Pancreas (tissue), 10 donors: ENCODE data around the gene S1PR3. TPM values are rescaled to one million over a fixed set of nuclear protein-coding genes. Genes with fewer than 3 reads are reported as not detected.

Source experiments
- ATAC-seq, 4 donors: fragments of 200-7000 bp; cut with Tn5 transposase; one replicate each; pipeline versions ENCODE4 v1.8.0 to v1.9.1; 2020; ENCODE audit warnings: mild to moderate bottlenecking in 4 of 4, moderate library complexity in 4 of 4
- DNase-seq, 6 donors: peaks; one replicate each; pipeline ENCODE4 v3.0.0-alpha.2; 2020
- FAIRE-seq: peaks from 2 replicates; lab custom pipeline; 2012; peaks lifted over from hg19 to GRCh38; lab: Jason Lieb, UNC
- H3K27ac ChIP-seq, 4 donors: fragments of 200-600 bp; sonication (generic); 1 replicate in 3 of 4; 2 replicates in 1 of 4; pipeline versions ENCODE4 v1.5.0 to v1.8.0; 2020
- H3K27me3 ChIP-seq, 4 donors: fragments of 200-600 bp; one replicate each; pipeline ENCODE4 v1.8.0; 2021
- H3K36me3 ChIP-seq, 3 donors: fragments of 200-600 bp; sonication (generic) in 1 of 3; one replicate each; pipeline versions ENCODE4 v1.5.0 to v1.8.0; 2020 to 2021
- H3K4me1 ChIP-seq, 3 donors: fragments of 200-600 bp; one replicate each; pipeline ENCODE4 v1.8.0; 2021
- H3K4me3 ChIP-seq, 4 donors: fragments of 200-600 bp; sonication (generic) in 2 of 4; one replicate each; pipeline versions ENCODE4 v1.5.0 to v1.8.0; 2020 to 2021
- H3K9me3 ChIP-seq, 4 donors: fragments of 200-600 bp; one replicate each; pipeline ENCODE4 v1.8.0; 2021
- CTCF ChIP-seq, 4 donors: fragments of 200-600 bp; sonication (generic) in 3 of 4; IDR thresholded peaks; one replicate each; pipeline versions ENCODE4 v1.5.0 to v1.8.0; 2021; ENCODE audit warnings: antibody characterized with exemption in 4 of 4
- WGBS, 2 donors: extraction: QIAGEN DNeasy Blood & Tissue Kit; methylation state at CpG; one replicate each; pipeline ENCODE4 v1.1.7; 2013; 5-methylcytosine and 5-hydroxymethylcytosine counted together
- intact Hi-C, 3 donors: fragments of 100-400 bp; cut with DNase I; formaldehyde crosslinking; loops; one replicate each; pipeline versions ENCODE4 v1.11.1 to v1.14.2; 2022
- polyA plus RNA-seq, 2 donors: library from polyadenylated mRNA; stranded (reverse); fragments of 200-250 nt; gene quantifications; one replicate each; pipeline ENCODE4 v1.2.3, GENCODE V29; 2013
- total RNA-seq, 6 donors: library from RNA; stranded (reverse); fragmentation: NEBNext Ultra II Directional in 4 of 6; extraction: Animal tissue kit (Norgen Biotek cat#: 25700) in 4 of 6; gene quantifications; one replicate each; pipeline versions ENCODE4 v1.2.1 to v1.2.4, GENCODE V29; 2021 to 2023
- donor health status: healthy with polysubstance abuse.
- donor health status: DM: no; HTN: no; CAD: no; lungs with moderate emphysema.
- donor health status: DM: no; HTN: no; CAD: no.
- donor health status: control.
- donor health status: control.
- donor health status: Bipolar disorder and iron deficiency.
- donor health status: DM: yes; HTN: yes; CAD: no.
- donor health status: DM: no; HTN: no; CAD: no.
- donor health status: DM: no; HTN: no; CAD: no.
- donor health status: DM: yes; HTN: yes; CAD: no.

S1PR3 gene
- total and polyA plus RNA-seq, 8 donors: 1.4 to 4.1 (median 2.2) TPM

DNA sequence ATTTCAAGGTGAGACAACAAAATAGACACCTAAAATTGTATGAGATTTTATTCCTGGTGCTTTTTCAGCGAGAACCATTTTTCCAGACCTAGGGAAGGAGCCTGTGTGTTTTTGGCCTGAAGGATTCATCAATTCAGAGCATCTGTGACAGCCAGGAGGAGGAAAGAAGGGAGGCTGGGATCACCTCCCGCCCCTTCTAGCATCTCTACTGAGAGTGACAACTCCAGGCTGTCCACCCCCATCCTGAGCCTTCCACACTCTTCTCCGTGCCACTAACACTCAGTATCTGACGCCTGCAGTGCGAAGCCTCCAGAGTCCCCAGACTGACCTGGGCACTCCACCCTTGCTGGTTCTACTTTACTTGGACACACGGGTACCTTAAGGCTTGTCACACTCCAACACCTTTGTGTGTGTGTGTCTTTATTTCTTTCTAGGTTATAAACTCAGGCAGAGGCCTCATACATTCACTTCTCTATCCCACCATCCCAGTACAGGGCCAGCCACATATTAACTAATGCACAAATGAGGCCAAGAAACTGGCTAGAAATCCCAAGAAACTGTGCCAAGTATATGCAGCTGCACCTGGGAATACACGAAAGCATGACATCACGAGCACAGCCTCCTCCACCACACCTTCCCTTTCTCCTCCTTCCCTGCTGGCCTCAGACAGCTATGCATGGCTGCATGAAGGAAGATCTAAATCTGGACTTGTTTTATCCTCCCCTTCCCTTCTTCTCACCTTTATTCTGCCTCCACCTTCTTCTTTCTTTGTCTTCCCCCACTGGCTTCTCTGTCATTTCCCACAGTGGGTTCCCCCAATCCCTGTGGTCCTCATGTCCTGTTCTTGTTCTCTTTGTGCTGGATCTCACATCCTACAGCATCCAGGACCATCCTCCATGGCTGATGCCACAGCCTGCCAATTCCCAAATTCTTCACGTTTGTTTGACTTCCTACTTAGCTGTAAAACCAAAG lies 16.0 kb downstream of the S1PR3 start:
- DNase-seq (no peak), FAIRE-seq (no peak), ATAC-seq (no peak)
- no peaks in the 10 kb centered on the region for H3K27me3 ChIP-seq
- no peaks in the 10 kb centered on the region for H3K4me1 ChIP-seq
- no peaks in the 10 kb centered on the region for H3K9me3 ChIP-seq
- intact Hi-C loops: no loop called here
- H3K36me3 ChIP-seq: no peaks in the 10 kb centered on the region
- H3K4me3 ChIP-seq: no peak overlapping the region
- no peak overlapping the region for H3K27ac ChIP-seq
- TF ChIP-seq CTCF (IDR thresholded peaks at IDR 0.05): no peak
- WGBS, 2 donors: 64 to 74% methylated on average over 9 of the region's 9 CpGs

DNA sequence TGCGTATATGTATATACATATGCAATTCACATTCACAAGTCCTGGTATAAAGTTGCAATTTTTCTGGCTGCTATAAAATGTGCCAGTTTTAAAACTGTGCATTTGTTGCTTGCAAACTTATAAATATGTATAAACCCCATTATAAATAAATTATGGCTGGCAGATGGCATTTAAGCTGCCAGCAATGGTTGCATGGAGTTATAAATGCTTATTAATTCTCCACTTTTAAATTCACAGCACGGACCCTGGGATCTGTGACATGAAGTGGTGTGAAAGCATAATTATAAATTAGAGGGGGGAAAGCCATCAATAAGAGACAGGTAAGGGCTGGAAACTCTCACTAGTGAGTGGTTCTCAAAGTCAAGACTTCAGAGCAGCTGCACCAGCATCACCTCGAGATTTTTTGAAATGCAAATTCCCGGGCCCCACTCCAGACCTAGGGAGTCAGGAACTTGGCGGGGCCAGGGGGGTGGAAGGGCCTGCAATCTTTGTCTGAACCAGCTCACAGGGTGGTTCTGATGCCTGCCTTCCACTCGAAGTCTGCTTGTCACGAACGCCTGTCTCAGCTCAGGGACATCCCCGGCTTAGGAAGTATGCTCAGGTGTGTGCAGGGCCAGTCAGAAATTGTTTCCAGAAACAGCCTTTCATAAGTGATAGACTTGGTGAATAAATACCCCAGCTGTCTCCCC lies 16.9 kb downstream of the S1PR3 start:
- Histone ChIP-seq H3K27ac (no peak overlapping the region), H3K27me3 (no peaks in the 10 kb centered on the region), H3K4me3 (no peak overlapping the region), H3K36me3 (no peaks in the 10 kb centered on the region), H3K4me1 (no peaks in the 10 kb centered on the region), H3K9me3 (no peaks in the 10 kb centered on the region)
- intact Hi-C loops: no loop called here
- FAIRE-seq (no peak), ATAC-seq (no peak), DNase-seq (no peak)
- WGBS, 2 donors: 80 to 81% methylated on average over 9 of the region's 9 CpGs
- no peak for TF ChIP-seq CTCF (IDR thresholded peaks at IDR 0.05)

- ATAC-seq: no peak
- no peaks in the 10 kb centered on the region for H3K9me3 ChIP-seq
- 82 to 88% methylated on average over 12 of the region's 12 CpGs for WGBS, 2 donors
- H3K36me3 ChIP-seq: no peaks in the 10 kb centered on the region
- DNase-seq: no peak
- no peak for FAIRE-seq
- no peaks in the 10 kb centered on the region for H3K4me1 ChIP-seq
- no peak overlapping the region for H3K4me3 ChIP-seq
- TF ChIP-seq CTCF (IDR thresholded peaks at IDR 0.05): no peak
- no peaks in the 10 kb centered on the region for H3K27me3 ChIP-seq
- intact Hi-C loops: no loop called here
- no peak overlapping the region for H3K27ac ChIP-seq
Measured at GRCh38 chr9:89008744-89009545, 17.7 kb downstream of the S1PR3 start.

GRCh38 chr9:89009546-89009840 lies 18.2 kb downstream of the S1PR3 start:
- Histone ChIP-seq H3K27ac (no peak overlapping the region), H3K27me3 (no peaks in the 10 kb centered on the region), H3K4me1 (no peaks in the 10 kb centered on the region), H3K36me3 (no peaks in the 10 kb centered on the region), H3K4me3 (no peak overlapping the region), H3K9me3 (no peaks in the 10 kb centered on the region)
- FAIRE-seq (no peak), ATAC-seq (no peak), DNase-seq (no peak)
- no peak for TF ChIP-seq CTCF (IDR thresholded peaks at IDR 0.05)
- intact Hi-C loops: no loop called here
- WGBS, 2 donors: 90% methylated on average over 9 of the region's 9 CpGs
